Peyer's patch (tissue), 4 donors: ENCODE data around the gene VEGFA. TPM values are rescaled to one million over a fixed set of nuclear protein-coding genes. Genes with fewer than 3 reads are reported as not detected.

ENCODE experiments used
- DNase-seq, 3 donors: peaks; one replicate each; pipeline ENCODE4 v3.0.0-alpha.2; 2017 to 2019
- H3K27ac ChIP-seq, 4 donors: fragments of 200-600 bp; sonication (generic); one replicate each; pipeline ENCODE4 v1.5.1; 2016 to 2019
- H3K27me3 ChIP-seq, 2 donors: fragments of 200-600 bp; sonication (generic); one replicate each; pipeline ENCODE4 v1.5.1; 2019
- H3K36me3 ChIP-seq, 3 donors: fragments of 200-600 bp; sonication (generic); one replicate each; pipeline ENCODE4 v1.5.1; 2016 to 2019
- H3K4me1 ChIP-seq, 4 donors: fragments of 200-600 bp; sonication (generic); one replicate each; pipeline ENCODE4 v1.5.1; 2016 to 2019
- H3K4me3 ChIP-seq, 4 donors: fragments of 200-600 bp; sonication (generic); 1 replicate in 3 of 4; 2 replicates in 1 of 4; pipeline ENCODE4 v1.5.1; 2016 to 2019; ENCODE audit warnings: mild to moderate bottlenecking in 1 of 4
- H3K9me3 ChIP-seq, 4 donors: fragments of 200-600 bp; sonication (generic); one replicate each; pipeline ENCODE4 v1.5.1; 2016 to 2019; ENCODE audit warnings: mild to moderate bottlenecking in 1 of 4
- CTCF ChIP-seq, 6 experiments: fragments of 450-650 bp in 4 of 6; fragments of 200-600 bp in 2 of 6; sonication (generic) in 1 of 6; IDR thresholded peaks; one replicate each; pipeline ENCODE4 v1.5.1; 2017 to 2019; ENCODE audit warnings: antibody characterized with exemption in 6 of 6, mild to moderate bottlenecking in 3 of 6, moderate library complexity in 1 of 6
- POLR2A ChIP-seq, 2 donors: fragments of 450-650 bp; IDR thresholded peaks; one replicate each; pipeline ENCODE4 v1.5.1; 2017; ENCODE audit warnings: antibody characterized with exemption in 2 of 2, mild to moderate bottlenecking in 2 of 2, moderate library complexity in 2 of 2
- total RNA-seq, 4 donors: library from RNA; depleted of rRNA; stranded (reverse); fragments of >200 nt; gene quantifications; one replicate each; pipeline ENCODE4 v1.1.0, GENCODE V29; 2016

Gene VEGFA
- total RNA-seq, 4 donors from 2014 or later, result 202 to 663 (median 418) TPM

GRCh38 chr6:43736844-43737243 is 33.2 kb upstream of the VEGFA start:
- no peaks in the 10 kb centered on the region for H3K9me3 ChIP-seq
- H3K27me3 ChIP-seq, result no peaks in the 10 kb centered on the region
- no peak overlapping the region for H3K27ac ChIP-seq
- H3K36me3 ChIP-seq, result no peaks in the 10 kb centered on the region
- H3K4me3 ChIP-seq, result no peak overlapping the region
- peaks cover 0 to 11% (median 0%) of the 10 kb centered on the region in 4 donors for H3K4me1 ChIP-seq
- DNase-seq, result peak in 1 of 3 donors; percentile 9
- TF ChIP-seq POLR2A (IDR thresholded peaks at IDR 0.05) (no peak), CTCF (IDR thresholded peaks at IDR 0.05) (no peak)

GRCh38 chr6:43737272-43738081 is 32.5 kb upstream of the VEGFA start:
- no peak overlapping the region for H3K27ac ChIP-seq
- H3K4me3 ChIP-seq, result no peak overlapping the region
- H3K9me3 ChIP-seq, result no peaks in the 10 kb centered on the region
- no peaks in the 10 kb centered on the region for H3K27me3 ChIP-seq
- H3K36me3 ChIP-seq, result no peaks in the 10 kb centered on the region
- DNase-seq, result peak in 1 of 3 donors; percentile 40
- TF ChIP-seq POLR2A (IDR thresholded peaks at IDR 0.05) (no peak), CTCF (IDR thresholded peaks at IDR 0.05) (no peak)
- peaks cover 0 to 16% (median 0%) of the 10 kb centered on the region in 4 donors for H3K4me1 ChIP-seq

- no peak for DNase-seq
- TF ChIP-seq POLR2A (IDR thresholded peaks at IDR 0.05) (no peak), CTCF (IDR thresholded peaks at IDR 0.05) (no peak)
- Histone ChIP-seq H3K36me3 (no peaks in the 10 kb centered on the region), H3K4me3 (no peak overlapping the region), H3K4me1 (peaks cover 0 to 18% (median 0%) of the 10 kb centered on the region in 4 donors), H3K27me3 (no peaks in the 10 kb centered on the region), H3K9me3 (no peaks in the 10 kb centered on the region), H3K27ac (no peak overlapping the region)
Measured at GRCh38 chr6:43738267-43738676, 31.7 kb upstream of the VEGFA start.

- TF ChIP-seq CTCF (IDR thresholded peaks at IDR 0.05) (no peak), POLR2A (IDR thresholded peaks at IDR 0.05) (no peak)
Measured at GRCh38 chr6:43738877-43739641, 31.0 kb upstream of the VEGFA start.

GRCh38 chr6:43739642-43740091 is 30.3 kb upstream of the VEGFA start:
- TF ChIP-seq CTCF (IDR thresholded peaks at IDR 0.05), result peak in 3 of 6 experiments; percentile 32 to 46 (median 34)
- TF ChIP-seq POLR2A (IDR thresholded peaks at IDR 0.05), result no peak
- Histone ChIP-seq H3K4me3 (no peak overlapping the region), H3K9me3 (no peaks in the 10 kb centered on the region), H3K27me3 (no peaks in the 10 kb centered on the region), H3K36me3 (no peaks in the 10 kb centered on the region), H3K4me1 (peaks cover 0 to 18% (median 0%) of the 10 kb centered on the region in 4 donors), H3K27ac (no peak overlapping the region)
- peak in 2 of 3 donors; percentile 64 to 76 for DNase-seq

More at GRCh38 chr6:43738877-43739641, 31.0 kb upstream of the VEGFA start:
- Histone ChIP-seq H3K4me1 (peaks cover 0 to 18% (median 0%) of the 10 kb centered on the region in 4 donors), H3K36me3 (no peaks in the 10 kb centered on the region), H3K27ac (no peak overlapping the region), H3K4me3 (no peak overlapping the region), H3K27me3 (no peaks in the 10 kb centered on the region), H3K9me3 (no peaks in the 10 kb centered on the region)
- no peak for DNase-seq
